Activated T-cell treated with anti-CD3 and anti-CD28 coated beads, Interleukin-2, amount 50 U/mL, for 72 hours (primary cell): Measurements from ENCODE around the gene MEI4. TPM values are rescaled to one million over a fixed set of nuclear protein-coding genes. Genes with fewer than 3 reads are reported as not detected.

Experiments used
- ATAC-seq, 2 donors: fragments of 150-1000 bp; cut with Tn5 transposase; replicated peaks in 1 of 2; 2 replicates each; pipeline ENCODE4 v1.10.0; 2021; ENCODE audit warnings: moderate library complexity in 2 of 2, mild to moderate bottlenecking in 1 of 2
- DNase-seq, 2 donors: peaks; one replicate each; pipeline ENCODE4 v3.0.0; 2021 to 2022; ENCODE audit warnings: mixed read lengths in 1 of 2
- H3K27ac Mint-ChIP-seq: one replicate; pipeline ENCODE4 v1.8.0; 2022; ENCODE audit warnings: mild to moderate bottlenecking, moderate library complexity, mixed read lengths
- H3K27me3 Mint-ChIP-seq: one replicate; pipeline ENCODE4 v1.8.0; 2022; ENCODE audit warnings: low read depth, mixed read lengths
- H3K36me3 Mint-ChIP-seq, 2 donors: one replicate each; pipeline ENCODE4 v1.8.0; 2022; ENCODE audit warnings: mixed read lengths in 2 of 2, mild to moderate bottlenecking in 1 of 2; ENCODE audit not compliant: insufficient read depth in 2 of 2
- H3K4me1 Mint-ChIP-seq: one replicate; pipeline ENCODE4 v1.8.0; 2022; ENCODE audit warnings: low read depth, mixed read lengths
- H3K4me3 Mint-ChIP-seq, 2 donors: one replicate each; pipeline ENCODE4 v1.8.0; 2022; ENCODE audit warnings: mild to moderate bottlenecking in 2 of 2, mixed read lengths in 2 of 2, moderate library complexity in 2 of 2
- H3K9me3 Mint-ChIP-seq, 2 donors: one replicate each; pipeline ENCODE4 v1.8.0; 2022; ENCODE audit warnings: mixed read lengths in 2 of 2
- total RNA-seq, 2 donors: library from RNA; stranded (reverse); gene quantifications; one replicate each; pipeline ENCODE4 v1.2.3, GENCODE V29; 2022

Gene MEI4, protein sequence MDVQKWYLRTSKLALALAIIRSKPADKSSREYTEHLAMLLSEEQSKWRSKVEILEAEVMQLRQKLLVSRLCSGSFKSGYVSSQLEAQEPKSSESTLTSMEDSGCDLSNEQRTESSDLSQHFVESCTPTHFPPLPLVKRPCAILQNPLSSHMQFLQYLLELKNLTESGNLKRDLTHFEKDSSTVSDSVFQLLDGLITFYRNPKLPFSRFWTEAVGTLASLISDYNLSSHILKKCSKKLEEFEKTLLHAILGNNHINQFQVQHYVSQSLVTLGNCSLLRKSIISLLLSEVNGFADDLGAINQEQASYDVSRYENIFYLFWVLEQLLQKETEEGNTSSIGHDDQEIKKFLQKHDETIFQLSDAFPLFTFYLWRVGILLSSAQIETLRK
- total RNA-seq = not detected

DNA sequence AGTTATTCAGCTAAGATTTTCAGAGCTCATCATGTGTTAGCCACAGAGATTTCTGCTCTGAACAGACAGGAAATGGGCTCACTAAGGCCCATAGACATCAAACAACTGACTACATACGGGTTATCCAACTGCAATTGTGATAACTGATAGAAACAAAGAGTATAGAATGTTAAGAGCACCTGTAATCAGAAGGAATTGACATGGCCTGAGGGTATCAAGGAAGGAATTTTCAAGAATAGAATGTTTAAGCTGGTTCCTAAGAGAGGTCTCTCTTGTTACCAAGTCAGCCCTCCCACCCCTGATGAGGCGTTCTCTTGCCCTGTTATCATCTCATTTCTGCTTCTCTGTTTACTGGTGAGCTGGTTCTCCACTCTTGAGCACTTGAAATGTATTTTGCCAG is at the start of gene MEI4:
Gene MEI4, plus strand, starts transcription at position 301 of the 400 bp plus-strand sequence. CDS start 37,633 bp downstream, outside the sequence.
- Mint-ChIP-seq H3K9me3 (peaks cover 6 to 8% of the 10 kb centered on the region in 2 donors), H3K27ac (no peak within 1 kb of the TSS)

DNA sequence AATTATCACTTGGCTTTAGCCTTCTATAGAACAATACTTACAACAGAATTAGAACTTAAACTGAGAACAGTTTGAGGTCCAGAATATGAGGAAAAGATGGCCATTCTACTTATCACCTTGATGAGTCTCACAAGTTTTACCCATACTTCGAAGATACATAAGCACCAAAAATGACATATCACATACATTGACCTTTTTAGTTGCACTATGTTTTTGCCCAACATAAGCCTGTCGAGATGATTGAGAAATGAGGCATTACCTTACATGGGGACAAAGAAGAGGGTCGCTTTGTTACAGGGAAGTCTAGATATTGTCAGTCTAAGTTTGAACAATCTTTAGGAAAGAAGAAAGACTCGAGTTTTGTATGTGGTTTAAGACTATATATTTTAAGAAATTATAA is 48.4 kb upstream of the MEI4 start:
- no peak for DNase-seq
- Mint-ChIP-seq H3K27ac (no peak overlapping the region), H3K36me3 (no peaks in the 10 kb centered on the region), H3K4me3 (no peak overlapping the region), H3K4me1 (no peaks in the 10 kb centered on the region), H3K27me3 (no peaks in the 10 kb centered on the region), H3K9me3 (peaks cover 9 to 11% of the 10 kb centered on the region in 2 donors)
- no peak for ATAC-seq

More for the DNA sequence above, at the start of gene MEI4:
- H3K36me3 Mint-ChIP-seq = no peaks in the 10 kb centered on the region
- no peaks in the 10 kb centered on the region for H3K4me1 Mint-ChIP-seq
- H3K4me3 Mint-ChIP-seq = no peak within 1 kb of the TSS
- H3K27me3 Mint-ChIP-seq = peaks cover 7% of the 10 kb centered on the region
- no peak for ATAC-seq
- no peak for DNase-seq

DNA sequence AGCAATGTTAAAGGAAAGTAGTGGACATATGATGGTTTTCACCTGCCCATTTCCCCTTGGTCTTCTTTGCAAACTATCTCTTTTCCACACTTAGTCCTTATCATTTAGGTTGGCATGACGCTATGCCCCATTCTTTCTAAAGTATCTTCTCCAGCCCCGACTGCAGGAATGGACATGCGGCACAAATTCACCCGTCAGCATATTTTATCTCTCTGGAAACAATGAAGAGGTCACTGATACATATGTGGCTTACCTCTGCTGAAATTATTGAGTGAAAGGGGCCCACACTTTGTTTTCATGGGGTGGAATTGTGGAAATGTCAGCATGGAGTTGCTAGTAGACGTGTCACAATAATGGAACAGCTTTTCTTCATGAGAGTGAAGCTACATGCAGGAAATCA is 45.8 kb upstream of the MEI4 start:
- no peaks in the 10 kb centered on the region for H3K4me1 Mint-ChIP-seq
- H3K36me3 Mint-ChIP-seq = no peaks in the 10 kb centered on the region
- no peaks in the 10 kb centered on the region for H3K27me3 Mint-ChIP-seq
- ATAC-seq (no peak), DNase-seq (no peak)
- H3K27ac Mint-ChIP-seq = no peak overlapping the region
- H3K4me3 Mint-ChIP-seq = no peak overlapping the region
- H3K9me3 Mint-ChIP-seq = peaks cover 5 to 8% of the 10 kb centered on the region in 2 donors

DNA sequence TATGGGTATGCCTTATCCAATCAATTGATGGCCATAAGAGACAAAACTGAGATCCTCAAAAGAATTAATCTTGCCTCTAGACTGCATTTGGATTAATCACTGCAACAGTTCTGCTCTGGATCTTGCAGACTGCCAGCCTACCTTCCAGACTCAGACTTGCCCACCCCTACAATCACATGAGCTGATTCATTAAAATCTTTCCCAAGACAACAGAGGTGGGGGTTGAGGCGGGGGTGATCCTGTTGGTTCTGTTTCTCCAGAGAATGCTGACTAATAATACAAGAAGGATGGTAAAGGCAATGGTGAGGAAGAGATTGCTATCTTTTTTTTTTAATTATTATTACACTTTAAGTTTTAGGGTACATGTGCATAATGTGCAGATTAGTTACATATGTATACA is 43.7 kb upstream of the MEI4 start:
- Mint-ChIP-seq H3K9me3 (peaks cover 4 to 7% of the 10 kb centered on the region in 2 donors), H3K4me1 (no peaks in the 10 kb centered on the region), H3K36me3 (no peaks in the 10 kb centered on the region), H3K27me3 (no peaks in the 10 kb centered on the region), H3K27ac (no peak overlapping the region), H3K4me3 (no peak overlapping the region)
- DNase-seq (no peak), ATAC-seq (no peak)

DNA sequence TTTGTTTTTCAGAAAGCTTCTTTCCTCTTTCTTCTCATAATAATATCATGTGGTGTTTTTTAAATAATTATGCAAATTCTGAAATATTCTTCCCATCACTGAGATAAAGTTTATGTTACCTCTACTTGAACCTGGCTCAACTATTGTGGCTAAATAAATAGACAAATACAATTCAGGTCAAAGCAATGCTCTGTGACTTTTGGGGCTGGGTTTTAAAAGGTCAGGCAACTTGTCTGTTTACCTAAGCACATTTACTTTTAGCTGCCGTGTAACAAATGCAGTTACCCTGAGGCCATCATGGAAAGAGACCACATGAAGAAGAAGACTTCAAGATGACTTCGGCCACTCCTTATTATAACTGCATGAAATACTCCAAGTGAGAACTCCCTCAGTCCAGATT is 33.7 kb upstream of the MEI4 start:
- Mint-ChIP-seq H3K4me3 (no peak overlapping the region), H3K27me3 (no peaks in the 10 kb centered on the region), H3K9me3 (peaks cover 5 to 8% of the 10 kb centered on the region in 2 donors), H3K36me3 (no peaks in the 10 kb centered on the region), H3K4me1 (no peaks in the 10 kb centered on the region), H3K27ac (no peak overlapping the region)
- ATAC-seq (no peak), DNase-seq (no peak)

DNA sequence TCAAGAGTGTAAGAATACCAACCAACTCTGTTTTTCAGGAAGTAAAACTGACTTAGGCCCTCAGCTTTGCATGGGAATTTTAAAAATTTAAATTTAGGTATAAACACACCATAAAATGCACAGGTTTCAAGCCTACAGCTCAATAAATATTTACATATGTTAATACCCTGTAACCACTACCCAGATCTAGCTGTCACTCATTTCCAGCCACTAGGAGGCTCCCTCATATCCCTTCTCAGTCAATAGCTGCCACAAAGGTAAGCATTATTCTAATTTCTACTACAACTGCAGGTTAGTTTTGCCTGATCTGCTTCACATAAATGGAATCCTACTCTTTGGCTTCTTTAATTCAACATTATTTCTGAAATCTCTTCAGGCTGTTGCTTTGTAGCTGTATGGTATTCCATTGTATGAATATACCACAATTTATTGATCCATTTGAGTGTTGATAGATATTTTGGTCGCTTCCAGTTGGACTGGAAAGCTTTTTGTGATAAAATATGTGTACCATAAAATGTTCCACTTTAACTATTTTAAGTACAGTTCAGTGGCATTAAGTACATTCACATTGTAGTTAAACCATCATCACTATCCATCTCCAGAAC is 32.5 kb upstream of the MEI4 start:
- H3K27me3 Mint-ChIP-seq = no peaks in the 10 kb centered on the region
- H3K9me3 Mint-ChIP-seq = peaks cover 2 to 8% of the 10 kb centered on the region in 2 donors
- no peak overlapping the region for H3K27ac Mint-ChIP-seq
- H3K4me1 Mint-ChIP-seq = no peaks in the 10 kb centered on the region
- H3K36me3 Mint-ChIP-seq = no peaks in the 10 kb centered on the region
- ATAC-seq (no peak), DNase-seq (no peak)
- no peak overlapping the region for H3K4me3 Mint-ChIP-seq

DNA sequence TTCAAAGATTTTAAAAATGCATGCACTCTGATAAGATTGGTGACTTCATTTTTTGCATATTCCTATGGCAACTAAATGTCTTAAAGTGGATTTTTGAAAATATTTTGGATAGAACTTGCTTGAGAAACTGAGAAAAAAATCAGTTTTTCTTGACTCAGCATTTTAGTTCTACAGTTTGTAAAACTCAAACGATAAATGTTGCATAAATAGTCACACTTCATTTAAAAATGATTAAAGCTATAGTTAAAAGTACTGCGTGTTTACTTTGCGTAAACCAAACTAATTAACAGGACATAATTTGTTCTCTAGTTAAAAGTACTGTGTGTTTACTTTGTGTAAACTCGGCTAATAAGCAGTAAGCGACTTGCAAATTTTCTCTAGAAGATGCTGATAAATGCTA is 28.3 kb upstream of the MEI4 start:
- no peak for DNase-seq
- Mint-ChIP-seq H3K4me3 (no peak overlapping the region), H3K9me3 (peaks cover 5 to 12% of the 10 kb centered on the region in 2 donors), H3K27ac (no peak overlapping the region), H3K36me3 (no peaks in the 10 kb centered on the region), H3K4me1 (no peaks in the 10 kb centered on the region), H3K27me3 (no peaks in the 10 kb centered on the region)
- no peak for ATAC-seq

DNA sequence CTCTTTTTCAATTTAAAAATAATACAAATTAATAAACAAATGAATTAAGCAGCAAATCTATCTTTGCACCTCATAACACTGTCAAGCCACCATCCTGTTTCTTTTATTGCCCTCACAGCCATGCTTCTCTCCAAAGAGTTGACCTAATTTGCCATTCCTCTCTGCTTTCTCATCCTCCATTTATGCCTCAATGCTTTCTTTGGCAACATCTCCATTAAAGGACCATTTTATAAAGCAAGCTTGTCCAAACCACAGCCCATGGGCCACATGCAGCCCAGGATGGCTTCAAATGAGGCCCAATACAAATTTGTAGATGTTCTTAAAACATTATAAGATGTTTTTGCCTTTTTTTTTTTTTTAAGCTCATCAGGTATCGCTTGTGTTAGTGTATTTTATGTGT is 26.4 kb upstream of the MEI4 start:
- Mint-ChIP-seq H3K9me3 (peaks cover 3 to 12% of the 10 kb centered on the region in 2 donors), H3K4me1 (no peaks in the 10 kb centered on the region), H3K36me3 (no peaks in the 10 kb centered on the region), H3K27me3 (no peaks in the 10 kb centered on the region), H3K27ac (no peak overlapping the region), H3K4me3 (no peak overlapping the region)
- DNase-seq (no peak), ATAC-seq (no peak)

DNA sequence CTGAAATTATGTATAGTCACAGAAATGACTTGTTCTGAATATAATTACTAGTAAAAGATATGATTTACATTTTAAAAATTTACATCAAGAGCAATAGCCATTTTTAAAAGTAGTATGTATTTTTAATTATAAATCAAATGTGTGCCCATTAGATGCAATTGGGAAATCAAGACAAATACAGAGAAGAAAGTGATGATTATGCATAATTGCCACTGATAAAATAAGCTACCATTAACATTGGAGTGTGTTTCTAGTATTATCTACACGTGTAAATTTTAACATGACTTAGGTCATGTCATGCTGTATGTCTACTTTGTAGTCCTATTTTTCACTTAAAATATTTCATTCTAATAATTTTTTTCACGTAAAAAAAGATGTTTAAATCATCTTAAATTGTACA is 22.8 kb upstream of the MEI4 start:
- Mint-ChIP-seq H3K36me3 (no peaks in the 10 kb centered on the region), H3K4me3 (no peak overlapping the region), H3K27me3 (no peaks in the 10 kb centered on the region), H3K4me1 (no peaks in the 10 kb centered on the region), H3K27ac (no peak overlapping the region), H3K9me3 (peaks cover 3 to 10% of the 10 kb centered on the region in 2 donors)
- no peak for ATAC-seq
- DNase-seq = no peak

DNA sequence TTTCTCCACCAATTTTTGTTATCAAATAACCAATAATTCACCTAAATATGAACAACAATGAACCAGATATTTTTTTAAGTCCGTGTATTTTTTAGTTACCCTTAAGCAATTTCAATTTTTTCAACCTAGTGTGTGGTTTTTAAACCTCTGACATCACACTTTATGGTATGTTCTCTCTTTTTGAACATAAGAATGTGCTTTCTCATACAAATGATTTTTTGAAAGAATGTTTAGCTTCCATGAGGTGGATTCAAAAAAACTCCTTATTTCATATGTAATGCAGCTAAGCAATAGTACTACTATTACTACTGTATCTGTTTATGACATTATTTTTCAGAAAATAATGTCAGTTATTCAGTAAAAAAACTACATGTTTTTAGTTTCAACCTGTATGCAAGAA is 19.4 kb upstream of the MEI4 start:
- Mint-ChIP-seq H3K9me3 (peaks cover 0 to 2% of the 10 kb centered on the region in 2 donors), H3K27ac (no peak overlapping the region), H3K36me3 (no peaks in the 10 kb centered on the region), H3K4me1 (no peaks in the 10 kb centered on the region), H3K4me3 (no peak overlapping the region), H3K27me3 (no peaks in the 10 kb centered on the region)
- ATAC-seq = no peak
- no peak for DNase-seq

DNA sequence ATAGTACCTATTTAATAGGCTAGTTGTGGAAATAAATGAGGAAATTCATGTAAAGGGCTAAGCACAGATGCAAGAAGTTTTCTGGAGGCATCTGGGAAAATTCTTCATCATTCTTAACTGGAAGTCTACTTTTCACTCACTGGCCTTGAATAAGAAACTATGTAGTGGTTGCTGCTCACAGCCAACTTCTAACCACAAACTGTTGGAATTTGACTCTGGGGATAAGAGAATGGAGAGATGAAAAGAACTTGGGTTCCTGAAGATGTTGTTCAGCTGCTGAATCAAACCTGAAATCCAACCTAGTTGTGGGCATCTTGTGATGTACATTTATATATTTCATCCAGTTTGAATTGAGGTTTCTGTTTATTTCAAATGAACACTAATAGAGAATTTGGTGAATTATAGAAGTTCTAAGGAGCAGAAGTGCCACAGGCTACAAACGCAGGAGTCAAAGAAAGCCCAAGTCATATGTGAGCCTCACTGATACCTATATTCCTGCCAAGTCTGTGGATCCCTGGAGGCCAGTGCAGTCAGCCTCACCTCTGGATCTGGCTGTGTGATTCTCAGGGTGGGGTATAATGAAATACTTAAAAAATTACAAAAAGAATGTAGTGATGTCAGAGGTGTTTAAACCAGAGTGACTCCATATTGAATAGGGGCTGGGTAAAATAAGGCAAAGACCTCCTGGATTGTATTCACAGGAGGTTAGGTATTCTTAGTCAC is 18.7 kb upstream of the MEI4 start:
- H3K4me1 Mint-ChIP-seq = no peaks in the 10 kb centered on the region
- ATAC-seq = no peak
- H3K4me3 Mint-ChIP-seq = no peak overlapping the region
- no peak for DNase-seq
- H3K9me3 Mint-ChIP-seq = no peaks in the 10 kb centered on the region
- no peaks in the 10 kb centered on the region for H3K27me3 Mint-ChIP-seq
- H3K36me3 Mint-ChIP-seq = no peaks in the 10 kb centered on the region
- H3K27ac Mint-ChIP-seq = no peak overlapping the region

DNA sequence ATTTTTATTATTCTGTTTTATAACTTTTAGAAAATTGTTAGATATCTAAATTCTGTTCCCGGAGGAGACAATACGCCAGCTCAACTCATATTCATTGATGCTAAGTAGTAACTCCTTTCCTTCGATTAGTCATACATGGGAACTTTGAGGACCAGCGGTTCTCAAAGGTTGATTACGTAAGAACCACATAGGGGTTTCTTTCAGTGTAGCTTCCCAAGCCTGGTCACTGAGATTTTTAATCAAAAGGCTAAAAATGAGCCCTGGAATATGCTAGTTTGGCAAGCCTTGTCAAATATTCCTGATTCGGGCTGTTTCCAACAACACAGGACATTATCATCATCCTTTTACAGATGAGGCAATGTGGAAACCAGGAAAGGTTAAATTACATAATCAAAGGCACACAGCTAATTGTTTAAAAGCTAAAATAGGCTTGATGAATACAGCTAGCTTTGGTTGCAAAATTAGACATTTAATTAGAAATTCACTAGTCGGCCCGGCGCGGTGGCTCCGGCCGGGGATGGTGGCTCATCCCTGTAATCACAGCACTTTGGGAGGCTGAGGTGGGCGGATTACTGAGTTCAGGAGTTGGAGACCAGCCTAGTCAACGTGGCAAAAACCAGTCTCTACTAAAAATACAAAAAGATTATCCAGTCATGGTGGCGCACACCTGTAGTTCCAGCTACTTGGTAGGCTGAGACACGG is 14.6 kb upstream of the MEI4 start:
- no peaks in the 10 kb centered on the region for H3K27me3 Mint-ChIP-seq
- H3K4me3 Mint-ChIP-seq = no peak overlapping the region
- H3K9me3 Mint-ChIP-seq = peaks cover 0 to 5% of the 10 kb centered on the region in 2 donors
- no peak overlapping the region for H3K27ac Mint-ChIP-seq
- no peaks in the 10 kb centered on the region for H3K36me3 Mint-ChIP-seq
- H3K4me1 Mint-ChIP-seq = no peaks in the 10 kb centered on the region
- no peak for DNase-seq
- no peak for ATAC-seq
